Activated naive CD8-positive, alpha-beta T cell treated with anti-CD3 and anti-CD28 coated beads, Interleukin-2, amount 10 ng/mL, durations not matched to agents 7 days and 5 days (primary cell): Measurements from ENCODE around the gene GIPR. TPM values are rescaled to one million over a fixed set of nuclear protein-coding genes. Genes with fewer than 3 reads are reported as not detected.
"Not testable (repeated sequence)": the region's sequence is repeated elsewhere in the genome, so short reads cannot be mapped to it uniquely, and the experiment has no call there.

Experiments used
- ATAC-seq: fragments of 150-1000 bp; cut with Tn5 transposase; one replicate; pipeline ENCODE4 v1.10.0; 2021; ENCODE audit warnings: low read depth, moderate library complexity
- POLR2A ChIA-PET: fragments of 350-600 bp; sonication (Branson Sonifier 250); formaldehyde crosslinking; loops from one replicate; lab custom pipeline; 2021; ENCODE audit warnings: antibody characterized with exemption; lab: Charles Lee
- DNase-seq: peaks from one replicate; pipeline ENCODE4 v3.0.0; 2021
- H3K27ac Mint-ChIP-seq: one replicate; pipeline ENCODE4 v1.8.0; 2022; ENCODE audit warnings: mild to moderate bottlenecking, mixed read lengths
- H3K27me3 Mint-ChIP-seq: one replicate; pipeline ENCODE4 v1.8.0; 2022; ENCODE audit warnings: mild to moderate bottlenecking, moderate library complexity, mixed read lengths
- H3K36me3 Mint-ChIP-seq: one replicate; pipeline ENCODE4 v1.8.0; 2021; ENCODE audit warnings: mild to moderate bottlenecking, mixed read lengths
- H3K4me1 Mint-ChIP-seq: one replicate; pipeline ENCODE4 v1.8.0; 2021; ENCODE audit warnings: mixed read lengths
- H3K4me3 Mint-ChIP-seq: one replicate; pipeline ENCODE4 v1.8.0; 2022; ENCODE audit warnings: mild to moderate bottlenecking, moderate library complexity, mixed read lengths
- H3K9me3 Mint-ChIP-seq: one replicate; pipeline ENCODE4 v1.8.0; 2021; ENCODE audit warnings: mixed read lengths
- total RNA-seq, 2 experiments: library from RNA; stranded (reverse); gene quantifications; one replicate each; pipeline ENCODE4 v1.2.3, GENCODE V29; 2021

GIPR gene
- total RNA-seq, 2 experiments from 2014 or later: 18.4 to 19.3 TPM

DNA sequence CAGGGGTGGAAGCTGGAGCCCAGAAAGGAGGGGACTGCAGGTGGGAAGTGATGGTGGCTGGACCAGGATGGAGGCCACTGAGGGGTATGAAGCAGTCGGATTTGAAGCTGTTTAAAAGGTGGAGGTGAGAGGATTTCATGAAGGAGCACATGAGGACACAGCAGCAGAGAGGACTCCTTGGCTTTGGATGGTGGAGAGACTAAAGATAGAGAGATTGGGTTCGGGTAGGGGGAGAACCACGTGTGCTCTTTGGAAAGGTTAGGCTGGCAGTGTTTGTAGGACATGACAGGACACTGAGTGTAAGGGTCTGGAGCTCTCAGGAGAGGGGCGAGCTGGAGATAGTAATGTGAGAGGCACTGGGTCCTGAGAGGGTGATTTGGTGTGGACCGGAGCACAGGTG, 14.9 kb downstream of the GIPR start:
- Mint-ChIP-seq H3K27me3 (no peaks in the 10 kb centered on the region), H3K27ac (peak overlapping the region; percentile 39), H3K36me3 (peaks cover 10% of the 10 kb centered on the region), H3K4me3 (no peak overlapping the region), H3K9me3 (no peaks in the 10 kb centered on the region), H3K4me1 (peaks cover 7% of the 10 kb centered on the region)
- ATAC-seq (no peak), DNase-seq (no peak)
- POLR2A ChIA-PET: interaction anchor here (1.0 to 1.2 kb wide), 5 partner anchors 9 to 681 kb away, joined by 3 to 5 read pairs (median 3); partner anchors contain the start of genes QPCTL and SNRPD2

DNA sequence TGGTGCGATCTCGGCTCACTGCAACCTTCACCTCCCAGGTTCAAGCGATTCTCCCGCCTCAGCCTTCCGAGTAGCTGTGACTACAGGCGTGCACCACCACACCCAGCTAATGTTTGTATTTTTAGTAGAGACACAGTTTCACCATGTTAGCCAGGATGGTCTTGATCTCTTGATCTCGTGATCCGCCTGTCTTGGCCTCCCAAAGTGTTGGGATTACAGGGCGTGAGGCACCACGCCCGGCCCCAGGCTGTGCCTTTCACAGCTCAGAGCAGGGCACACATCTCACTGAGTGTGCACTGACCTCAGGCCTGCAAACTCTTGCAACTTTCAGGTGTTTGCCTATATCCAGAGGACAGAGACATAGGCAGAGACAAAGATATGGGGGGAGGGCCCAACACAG, 17.0 kb downstream of the GIPR start:
- H3K27ac Mint-ChIP-seq, ATAC-seq, H3K4me1 Mint-ChIP-seq, H3K4me3 Mint-ChIP-seq, DNase-seq, H3K9me3 Mint-ChIP-seq, H3K27me3 Mint-ChIP-seq: not testable (repeated sequence)
- POLR2A ChIA-PET: interaction anchor here (0.6 to 2.0 kb wide), 4 partner anchors 43 to 858 kb away, joined by 3 to 6 read pairs (median 5); partner anchors contain the start of gene PPM1N
- peaks cover 13% of the 10 kb centered on the region for H3K36me3 Mint-ChIP-seq

DNA sequence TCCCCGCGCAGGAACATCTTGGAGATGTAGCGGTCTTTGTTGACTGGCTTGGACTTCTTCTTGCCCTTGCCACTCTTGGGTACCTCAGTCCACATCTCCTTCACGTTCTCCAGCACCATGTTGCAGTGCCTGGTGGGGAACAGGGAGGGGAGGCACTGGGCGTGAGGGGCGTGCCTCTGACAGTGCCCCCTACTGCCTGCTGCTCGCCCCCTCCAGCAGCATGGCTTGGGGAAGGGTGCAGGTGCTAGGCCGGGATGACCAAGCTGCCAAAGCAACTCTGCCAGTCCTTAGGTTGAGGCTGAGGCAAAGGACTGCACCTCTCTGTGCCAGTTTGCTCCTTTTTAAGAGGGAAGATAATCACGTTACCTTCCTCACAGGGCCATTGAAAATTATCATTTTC, 19.6 kb downstream of the GIPR start:
- POLR2A ChIA-PET: no interaction called here
- peaks cover 7% of the 10 kb centered on the region for H3K4me1 Mint-ChIP-seq
- ATAC-seq (no peak), DNase-seq (no peak)
- H3K27ac Mint-ChIP-seq: no peak overlapping the region
- no peaks in the 10 kb centered on the region for H3K27me3 Mint-ChIP-seq
- no peak overlapping the region for H3K4me3 Mint-ChIP-seq
- peaks cover 15% of the 10 kb centered on the region for H3K36me3 Mint-ChIP-seq
- H3K9me3 Mint-ChIP-seq: no peaks in the 10 kb centered on the region

DNA sequence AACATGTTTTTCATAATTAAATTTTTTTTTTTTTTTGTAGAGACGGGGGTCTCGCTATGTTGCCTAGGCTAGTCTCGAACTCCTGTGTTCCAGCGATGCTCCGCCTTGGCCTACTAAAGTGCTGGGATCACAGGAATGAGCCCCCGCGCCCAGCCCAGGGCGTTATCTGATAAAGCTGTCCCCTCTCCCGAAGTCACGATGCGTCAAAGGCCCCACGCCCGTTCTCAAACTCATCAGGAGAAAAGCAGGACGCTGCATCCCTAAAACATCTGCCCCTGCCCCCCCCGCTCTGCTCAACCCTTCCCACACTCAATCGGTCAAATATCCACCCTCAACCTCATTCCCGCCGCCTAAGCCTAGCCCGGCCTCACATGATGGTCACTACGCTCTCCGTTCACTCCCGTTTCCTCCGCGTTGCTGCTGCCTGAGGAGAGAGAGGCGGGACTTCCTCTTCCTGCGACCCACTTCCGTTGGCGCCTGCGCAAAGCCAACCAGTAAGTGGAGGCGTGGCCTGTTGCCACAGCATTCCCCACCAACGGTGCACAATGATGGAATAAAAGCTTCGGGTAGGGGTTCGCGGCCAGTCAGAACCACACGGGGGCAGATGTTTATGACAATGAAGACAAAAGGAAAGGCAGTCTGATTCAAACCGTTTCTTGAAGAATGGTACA, 23.6 kb downstream of the GIPR start, which contains the start of gene SNRPD2:
TSS of gene SNRPD2 (minus strand) at position 438 of the 671 bp plus-strand sequence. CDS start at position 373, 65 bp downstream.
- Mint-ChIP-seq H3K27me3 (no peaks in the 10 kb centered on the region), H3K4me1 (peaks cover 14% of the 10 kb centered on the region)

DNA sequence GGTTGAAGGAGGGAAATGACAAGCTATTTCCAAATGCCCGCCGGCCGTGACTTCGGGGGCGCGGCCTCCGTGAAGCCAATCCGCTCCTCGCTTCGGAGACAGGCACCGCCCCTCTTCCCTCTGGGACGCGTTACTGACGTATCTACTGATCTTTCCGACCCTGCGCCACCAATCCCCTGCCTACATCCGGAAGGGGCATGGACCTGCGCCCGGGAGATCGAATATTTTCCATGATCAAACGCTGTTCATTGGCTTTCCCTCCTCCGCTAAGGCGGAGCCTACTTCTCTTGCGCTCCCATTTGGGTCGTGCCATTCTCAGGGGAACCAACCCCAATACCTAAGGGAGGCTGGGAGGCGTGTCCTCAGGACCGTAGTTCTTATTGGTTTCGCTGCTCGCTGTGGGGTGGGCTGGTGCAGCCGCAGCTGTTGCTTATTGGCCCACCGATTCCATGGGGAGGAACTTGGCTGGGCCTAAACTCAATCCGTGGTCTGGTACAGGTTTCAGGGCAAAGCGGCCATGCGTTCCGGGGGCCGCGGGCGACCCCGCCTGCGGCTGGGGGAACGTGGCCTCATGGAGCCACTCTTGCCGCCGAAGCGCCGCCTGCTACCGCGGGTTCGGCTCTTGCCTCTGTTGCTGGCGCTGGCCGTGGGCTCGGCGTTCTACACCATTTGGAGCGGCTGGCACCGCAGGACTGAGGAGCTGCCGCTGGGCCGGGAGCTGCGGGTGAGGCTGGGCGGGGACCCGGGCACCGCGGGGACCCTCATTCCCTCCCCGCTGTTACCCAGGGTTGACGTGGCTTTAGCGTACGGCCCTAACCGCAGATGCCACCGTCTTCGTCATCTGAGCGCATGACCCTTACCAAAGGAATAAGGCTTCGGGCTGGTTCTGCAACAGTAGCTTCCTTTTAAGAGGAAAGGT, 24.4 kb downstream of the GIPR start, which contains the start of gene QPCTL:
TSS of gene QPCTL (plus strand) at position 480 of the 919 bp plus-strand sequence. CDS start at position 518, 38 bp downstream.
- peaks cover 9% of the 10 kb centered on the region for H3K36me3 Mint-ChIP-seq
- ATAC-seq: peak; percentile 94
- POLR2A ChIA-PET: interaction anchor here (0.6 to 4.1 kb wide), 20 partner anchors 9 to 253 kb away, joined by 3 to 25 read pairs (median 3); partner anchors contain the start of genes FBXO46, GIPR and SIX5

More for the DNA sequence above, 23.6 kb downstream of the GIPR start, which contains the start of gene SNRPD2:
- Mint-ChIP-seq H3K36me3 (peaks cover 14% of the 10 kb centered on the region), H3K4me3 (peak within 1 kb of the TSS; percentile 90), H3K9me3 (no peaks in the 10 kb centered on the region), H3K27ac (peak within 1 kb of the TSS; percentile 86)
- POLR2A ChIA-PET: interaction anchor here (0.6 to 4.1 kb wide), 19 partner anchors 9 to 252 kb away, joined by 3 to 25 read pairs (median 3); partner anchors contain the start of genes FBXO46, GIPR and SIX5
- peak; percentile 45 for ATAC-seq
- peak; percentile 93 for DNase-seq

DNA sequence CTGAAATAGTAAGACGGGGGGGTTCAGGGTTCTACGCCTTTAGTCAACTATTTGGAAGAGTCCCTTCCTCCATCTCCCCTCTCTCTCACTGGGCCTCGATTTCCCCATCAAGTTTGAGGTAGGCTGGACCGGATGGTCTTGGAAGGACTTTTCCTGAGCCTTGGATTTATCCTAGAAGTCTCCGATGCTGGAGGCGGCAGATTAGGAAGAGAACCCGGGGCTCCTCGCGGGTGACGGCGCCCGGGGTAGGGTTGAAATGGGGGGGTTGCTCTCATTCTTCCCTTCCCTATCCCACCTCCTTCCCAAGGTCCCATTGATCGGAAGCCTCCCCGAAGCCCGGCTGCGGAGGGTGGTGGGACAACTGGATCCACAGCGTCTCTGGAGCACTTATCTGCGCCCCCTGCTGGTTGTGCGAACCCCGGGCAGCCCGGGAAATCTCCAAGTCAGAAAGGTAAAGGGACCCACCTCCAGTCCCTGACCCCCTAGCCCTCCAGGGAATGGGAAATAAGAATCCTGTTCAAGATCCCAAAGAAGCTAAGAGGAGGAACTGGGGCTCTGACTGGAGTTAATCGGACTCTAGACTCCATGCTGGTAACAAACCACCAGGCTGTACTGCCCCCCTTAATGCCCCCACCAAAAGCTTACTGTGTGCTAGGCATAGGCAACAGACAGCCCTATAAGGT, 25.2 kb downstream of the GIPR start:
- no peak for ATAC-seq
- peaks cover 17% of the 10 kb centered on the region for H3K4me1 Mint-ChIP-seq
- H3K4me3 Mint-ChIP-seq: peak overlapping the region; percentile 90
- peaks cover 9% of the 10 kb centered on the region for H3K36me3 Mint-ChIP-seq
- POLR2A ChIA-PET: interaction anchor here (0.7 to 4.1 kb wide), 8 partner anchors 11 to 177 kb away, joined by 3 to 25 read pairs (median 5); partner anchors contain the start of genes FBXO46 and SIX5
- peak overlapping the region; percentile 86 for H3K27ac Mint-ChIP-seq
- DNase-seq: peak; percentile 83
- H3K9me3 Mint-ChIP-seq: no peaks in the 10 kb centered on the region
- no peaks in the 10 kb centered on the region for H3K27me3 Mint-ChIP-seq

More for the DNA sequence above, 24.4 kb downstream of the GIPR start, which contains the start of gene QPCTL:
- no peaks in the 10 kb centered on the region for H3K27me3 Mint-ChIP-seq
- H3K4me3 Mint-ChIP-seq: peak within 1 kb of the TSS; percentile 90
- peak within 1 kb of the TSS; percentile 86 for H3K27ac Mint-ChIP-seq
- no peaks in the 10 kb centered on the region for H3K9me3 Mint-ChIP-seq
- peak; percentile 91 for DNase-seq
- H3K4me1 Mint-ChIP-seq: peaks cover 15% of the 10 kb centered on the region

DNA sequence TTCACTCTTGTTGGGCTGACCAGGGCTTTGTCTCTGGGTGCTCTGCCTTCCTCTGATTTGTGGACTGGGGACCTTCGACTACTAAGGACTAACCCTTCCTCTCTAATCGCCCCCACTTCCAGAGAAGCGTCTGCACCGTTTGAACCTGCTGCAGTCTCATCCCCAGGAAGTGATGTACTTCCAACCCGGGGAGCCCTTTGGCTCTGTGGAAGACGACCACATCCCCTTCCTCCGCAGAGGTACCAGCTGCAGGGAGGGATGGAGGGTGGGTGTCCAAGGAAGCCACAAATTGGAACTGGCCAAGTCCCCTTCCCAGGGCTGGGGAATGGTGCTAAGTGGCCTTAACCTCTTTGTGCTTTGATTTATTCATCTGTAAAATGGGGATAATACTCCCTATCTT, 33.7 kb downstream of the GIPR start:
- no peaks in the 10 kb centered on the region for H3K9me3 Mint-ChIP-seq
- no peaks in the 10 kb centered on the region for H3K27me3 Mint-ChIP-seq

DNA sequence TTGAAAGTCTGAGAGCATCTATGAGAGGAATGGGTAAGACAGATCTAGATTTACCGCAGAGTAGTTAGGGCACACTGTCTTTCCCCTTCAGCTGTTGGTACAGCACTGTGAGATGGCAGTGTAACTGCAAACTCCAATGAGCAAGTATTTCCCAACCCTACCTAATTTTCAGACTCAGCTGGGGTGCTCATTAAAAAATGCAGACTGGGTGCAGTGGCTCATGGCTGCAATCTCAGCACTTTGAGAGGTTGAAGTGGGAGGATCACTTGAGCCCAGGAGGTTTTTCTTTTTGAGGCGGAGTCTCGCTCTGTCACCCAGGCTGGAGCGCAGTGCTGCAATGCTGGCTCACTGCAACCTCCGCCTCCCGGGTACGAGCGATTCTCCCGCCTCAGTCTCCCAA, 37.1 kb downstream of the GIPR start:
- no peak overlapping the region for H3K27ac Mint-ChIP-seq
- H3K27me3 Mint-ChIP-seq: no peaks in the 10 kb centered on the region
- no peaks in the 10 kb centered on the region for H3K9me3 Mint-ChIP-seq
- DNase-seq (no peak), ATAC-seq (no peak)
- POLR2A ChIA-PET: interaction anchor here (1.5 kb wide), 1 partner anchor 10 kb away, joined by 5 read pairs; no protein-coding TSS in a partner anchor
- H3K4me1 Mint-ChIP-seq: peaks cover 1% of the 10 kb centered on the region
- H3K4me3 Mint-ChIP-seq: no peak overlapping the region
- H3K36me3 Mint-ChIP-seq: peaks cover 7% of the 10 kb centered on the region

More for the DNA sequence above, 33.7 kb downstream of the GIPR start:
- ATAC-seq (no peak), DNase-seq (no peak)
- POLR2A ChIA-PET: interaction anchor here (1.2 kb wide), 1 partner anchor 13 kb away, joined by 3 read pairs; no protein-coding TSS in a partner anchor
- Mint-ChIP-seq H3K4me1 (peaks cover 4% of the 10 kb centered on the region), H3K27ac (peak overlapping the region; percentile 8), H3K4me3 (no peak overlapping the region), H3K36me3 (peaks cover 4% of the 10 kb centered on the region)

DNA sequence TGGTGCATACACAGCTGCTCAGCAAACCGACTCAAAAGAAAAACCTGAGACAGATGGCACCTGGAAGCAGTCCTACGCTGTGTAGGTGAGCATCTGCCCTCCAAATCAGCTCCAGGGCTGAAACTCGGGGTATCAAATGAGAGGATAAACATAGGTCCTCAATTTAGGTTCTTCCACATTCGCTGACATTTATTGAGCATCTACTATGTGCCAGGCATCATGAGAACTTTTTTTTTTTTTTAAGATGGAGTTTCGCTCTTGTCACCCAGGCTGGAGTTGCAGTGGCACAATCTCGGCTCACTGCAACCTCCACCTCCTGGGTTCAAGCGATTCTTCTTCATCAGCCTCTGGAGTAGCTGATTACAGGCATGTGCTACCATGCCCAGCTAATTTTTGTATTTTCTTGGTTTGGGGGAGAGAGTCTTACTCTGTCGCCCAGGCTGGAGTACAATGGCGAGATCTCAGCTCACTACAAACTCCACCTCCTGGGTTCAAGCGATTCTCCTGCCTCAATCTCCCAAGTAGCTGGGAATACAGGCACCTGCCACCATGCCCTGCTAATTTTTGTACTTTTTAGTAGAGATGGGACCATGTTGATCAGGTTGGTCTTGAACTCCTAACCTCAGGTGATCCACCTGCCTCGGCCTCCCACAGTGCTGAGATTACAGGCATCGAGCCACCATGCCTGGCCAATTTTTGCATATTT, 37.8 kb downstream of the GIPR start:
- H3K9me3 Mint-ChIP-seq: no peaks in the 10 kb centered on the region
- H3K36me3 Mint-ChIP-seq: peaks cover 13% of the 10 kb centered on the region
- ATAC-seq: no peak
- POLR2A ChIA-PET: interaction anchor here (1.5 kb wide), 1 partner anchor 9 kb away, joined by 5 read pairs; no protein-coding TSS in a partner anchor
- no peak overlapping the region for H3K27ac Mint-ChIP-seq
- no peak for DNase-seq
- no peak overlapping the region for H3K4me3 Mint-ChIP-seq
- no peaks in the 10 kb centered on the region for H3K27me3 Mint-ChIP-seq
- H3K4me1 Mint-ChIP-seq: peaks cover 5% of the 10 kb centered on the region

DNA sequence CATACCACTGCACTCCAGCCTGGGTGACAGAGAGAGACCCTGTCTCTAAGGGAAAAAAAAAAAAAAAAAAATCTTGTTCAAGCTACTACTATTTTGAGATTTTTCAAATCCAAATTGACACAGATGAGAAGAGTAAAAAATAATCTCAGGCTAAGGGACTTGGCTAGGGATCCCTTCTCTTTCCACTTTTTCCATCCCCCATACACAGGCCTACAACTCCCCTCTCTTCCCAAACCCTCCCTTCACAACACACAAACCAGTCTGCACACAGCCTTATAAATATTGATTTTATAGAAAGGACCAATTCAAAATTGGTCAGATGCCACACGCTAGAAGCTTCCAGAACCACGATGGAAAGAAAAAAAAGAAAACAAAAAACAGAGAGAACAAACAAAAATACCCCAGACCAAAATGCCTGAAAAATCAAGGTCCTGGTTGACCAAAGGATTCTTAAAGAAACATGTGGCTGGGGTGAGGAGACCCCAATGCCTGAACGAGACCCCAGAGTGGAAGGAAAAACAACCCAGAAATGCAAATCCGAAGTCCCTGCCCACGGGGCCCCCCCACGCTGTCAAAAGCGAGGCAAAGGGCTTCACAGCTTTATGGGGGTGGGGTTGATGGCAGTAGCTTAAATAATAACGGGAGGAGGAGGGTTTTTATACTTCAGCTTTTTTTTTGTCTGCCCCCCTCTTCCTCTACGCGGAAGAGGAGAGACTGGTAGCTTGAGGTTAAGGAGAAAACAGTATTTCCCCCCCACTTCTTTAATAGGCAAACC, 42.5 kb downstream of the GIPR start:
- H3K27ac Mint-ChIP-seq: peak overlapping the region; percentile 19
- POLR2A ChIA-PET: no interaction called here
- no peaks in the 10 kb centered on the region for H3K9me3 Mint-ChIP-seq
- no peak overlapping the region for H3K4me3 Mint-ChIP-seq
- ATAC-seq (no peak), DNase-seq (no peak)
- no peaks in the 10 kb centered on the region for H3K27me3 Mint-ChIP-seq
- peaks cover 8% of the 10 kb centered on the region for H3K4me1 Mint-ChIP-seq
- peaks cover 11% of the 10 kb centered on the region for H3K36me3 Mint-ChIP-seq

DNA sequence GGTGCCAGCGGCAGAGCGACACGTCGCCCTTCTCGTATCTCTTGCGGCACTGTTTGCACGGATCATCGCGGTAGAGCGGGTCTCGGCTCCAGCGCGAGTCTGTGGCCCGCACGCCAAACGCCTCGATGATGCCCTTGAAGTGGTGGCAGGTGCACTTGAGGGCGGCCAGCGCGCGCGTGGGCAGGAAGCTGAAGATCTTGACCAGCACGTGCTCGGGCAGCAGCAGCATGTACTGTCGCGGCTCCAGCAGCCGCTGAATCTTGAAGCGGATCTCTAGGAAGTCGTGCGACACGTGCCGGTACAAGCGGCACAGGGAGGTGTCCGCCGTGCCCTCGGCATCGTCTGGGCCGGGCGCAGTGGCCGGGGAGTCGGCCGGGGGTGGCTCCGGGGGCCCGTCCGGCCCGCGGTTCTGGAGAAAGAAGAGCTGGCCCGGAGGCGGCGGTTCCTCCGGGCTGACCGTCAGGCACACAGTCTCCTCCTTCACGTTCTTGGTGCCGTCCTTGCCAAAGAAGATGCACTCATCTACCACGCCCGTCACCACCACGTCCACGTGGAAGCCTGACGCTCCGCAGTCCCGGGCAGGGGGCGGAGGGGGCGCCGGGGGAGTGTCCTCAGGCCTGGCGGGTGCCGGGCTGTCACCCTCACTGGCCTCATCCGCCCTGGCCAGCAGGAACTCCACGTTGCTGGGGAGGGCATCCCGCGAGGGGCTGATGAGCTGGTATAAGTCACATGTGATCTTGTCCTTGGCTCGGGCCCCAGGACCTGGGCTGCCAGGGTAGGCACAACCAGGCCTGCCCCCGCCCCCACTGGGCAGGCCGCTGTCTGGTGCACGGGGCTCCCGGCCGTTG, 44.1 kb downstream of the GIPR start:
- no peaks in the 10 kb centered on the region for H3K9me3 Mint-ChIP-seq
- peaks cover 15% of the 10 kb centered on the region for H3K4me1 Mint-ChIP-seq
- POLR2A ChIA-PET: no interaction called here
- no peak overlapping the region for H3K4me3 Mint-ChIP-seq
- ATAC-seq (no peak), DNase-seq (no peak)
- no peak overlapping the region for H3K27ac Mint-ChIP-seq
- no peaks in the 10 kb centered on the region for H3K27me3 Mint-ChIP-seq
- peaks cover 11% of the 10 kb centered on the region for H3K36me3 Mint-ChIP-seq
